Neural cell (in vitro differentiated cells): ENCODE data around the gene CLPX. TPM values are rescaled to one million over a fixed set of nuclear protein-coding genes. Genes with fewer than 3 reads are reported as not detected.
"Not testable (repeated sequence)": the region's sequence is repeated elsewhere in the genome, so short reads cannot be mapped to it uniquely, and the experiment has no call there.

Experiments
- H2AFZ ChIP-seq: fragments of 200-600, 300-800 bp; sonication (generic), shearing (Covaris generic); 2 replicates; pipeline ENCODE4 v1.6.0; 2014; ENCODE audit warnings: low read depth, mild to moderate bottlenecking, antibody characterized with exemption, low read length, moderate library complexity
- H3F3A ChIP-seq: fragments of 200-600 bp; shearing (Covaris generic); 2 replicates; pipeline ENCODE4 v1.6.1; 2016; ENCODE audit warnings: mild to moderate bottlenecking, moderate library complexity, mixed read lengths, antibody characterized with exemption, low read length; ENCODE audit not compliant: insufficient read depth, poor library complexity, severe bottlenecking
- H3K27ac ChIP-seq: fragments of 200-600, 300-800 bp; sonication (generic), shearing (Covaris generic); 2 replicates; pipeline ENCODE4 v1.5.1; 2014; ENCODE audit warnings: mild to moderate bottlenecking, low read length, moderate library complexity
- H3K27me3 ChIP-seq: fragments of 300-800, 200-600 bp; sonication (generic), shearing (Covaris generic); 2 replicates; pipeline ENCODE4 v1.6.0; 2014; ENCODE audit warnings: mild to moderate bottlenecking, low read depth, low read length, moderate library complexity; ENCODE audit not compliant: insufficient read depth
- H3K36me3 ChIP-seq: fragments of 300-800, 200-600 bp; sonication (generic), shearing (Covaris generic); 2 replicates; pipeline ENCODE4 v1.5.1; 2014; ENCODE audit warnings: mild to moderate bottlenecking, antibody characterized with exemption, low read length, moderate library complexity; ENCODE audit not compliant: insufficient read depth
- H3K4me2 ChIP-seq: fragments of 300-800, 200-600 bp; sonication (generic), shearing (Covaris generic); 2 replicates; pipeline ENCODE4 v1.6.0; 2014; ENCODE audit warnings: mild to moderate bottlenecking, low read length
- H3K4me3 ChIP-seq: fragments of 300-800, 200-600 bp; sonication (generic), shearing (Covaris generic); 2 replicates; pipeline ENCODE4 v1.5.1; 2014; ENCODE audit warnings: mild to moderate bottlenecking, low read length, moderate library complexity
- H3K79me2 ChIP-seq: fragments of 200-600 bp; shearing (Covaris generic); replicated peaks from 2 replicates; pipeline ENCODE4 v1.6.0; 2014; ENCODE audit warnings: mild to moderate bottlenecking, low read length, moderate library complexity; ENCODE audit not compliant: insufficient read depth
- H3K9ac ChIP-seq: fragments of 300-800, 200-600 bp; sonication (generic), shearing (Covaris generic); 2 replicates; pipeline ENCODE4 v1.6.1; 2016; ENCODE audit warnings: mild to moderate bottlenecking, low read length, mixed read lengths
- H3K9me2 ChIP-seq: fragments of 200-600 bp; shearing (Covaris generic); 2 replicates; pipeline ENCODE4 v1.6.1; 2016; ENCODE audit warnings: mild to moderate bottlenecking, low read length, mixed read lengths; ENCODE audit not compliant: insufficient read depth
- H3K9me3 ChIP-seq: fragments of 200-600, 300-800 bp; sonication (generic), shearing (Covaris generic); 2 replicates; pipeline ENCODE4 v1.6.1; 2016; ENCODE audit warnings: mild to moderate bottlenecking, mixed run types, low read length, moderate library complexity, mixed read lengths
- H4K20me1 ChIP-seq: fragments of 200-600 bp; shearing (Covaris generic); 2 replicates; pipeline ENCODE4 v1.6.1; 2016; ENCODE audit warnings: mild to moderate bottlenecking, mixed run types; ENCODE audit not compliant: insufficient read depth
- EP300 ChIP-seq: fragments of 450-650 bp; conservative IDR thresholded peaks from 2 replicates; pipeline ENCODE4 v1.6.1; 2014; ENCODE audit warnings: antibody characterized with exemption, mild to moderate bottlenecking, moderate library complexity; ENCODE audit not compliant: poor library complexity, severe bottlenecking
- EZH2 ChIP-seq: fragments of 200-600, 300-800 bp; shearing (Covaris generic), sonication (generic); IDR thresholded peaks from 2 replicates; pipeline ENCODE4 v1.6.1; 2014; ENCODE audit warnings: antibody characterized with exemption, low read length, borderline replicate concordance, mild to moderate bottlenecking; ENCODE audit not compliant: insufficient read depth, poor library complexity, severe bottlenecking
- MXI1 ChIP-seq: fragments of 450-650 bp; conservative IDR thresholded peaks from 2 replicates; pipeline ENCODE4 v1.6.1; 2014; ENCODE audit warnings: antibody characterized with exemption, mild to moderate bottlenecking; ENCODE audit not compliant: poor library complexity, severe bottlenecking
- POLR2AphosphoS5 ChIP-seq: IDR thresholded peaks from 2 replicates; pipeline ENCODE4 v1.6.1; 2012
- RAD21 ChIP-seq: fragments of 450-650 bp; conservative IDR thresholded peaks from 2 replicates; pipeline ENCODE4 v1.6.1; 2014; ENCODE audit warnings: antibody characterized with exemption, mild to moderate bottlenecking, moderate library complexity
- SMC3 ChIP-seq: fragments of 450-650 bp; conservative IDR thresholded peaks from 2 replicates; pipeline ENCODE4 v1.6.1; 2014; ENCODE audit warnings: antibody characterized with exemption, mild to moderate bottlenecking, moderate library complexity; ENCODE audit not compliant: poor library complexity
- TAF1 ChIP-seq: IDR thresholded peaks from 2 replicates; pipeline ENCODE4 v1.6.1; 2012; ENCODE audit warnings: low read depth
- polyA plus RNA-seq: library from polyadenylated mRNA; depleted of rRNA; stranded (reverse); fragments of >200 nt; gene quantifications from 2 replicates; pipeline ENCODE4 v1.2.3, GENCODE V29; 2014
- TF ChIP-seq, protein P1 (sequence below): IDR thresholded peaks from 2 replicates; pipeline ENCODE4 v1.6.1; 2012; ENCODE audit warnings: borderline replicate concordance
- TF ChIP-seq, protein P2 (sequence below): fragments of 450-650 bp; IDR thresholded peaks from 2 replicates; pipeline ENCODE4 v1.5.1; 2014; ENCODE audit warnings: antibody characterized with exemption, mild to moderate bottlenecking, moderate library complexity; ENCODE audit not compliant: poor library complexity, severe bottlenecking

CLPX gene
- polyA plus RNA-seq, 1 donor from 2014 or later: 44.9 TPM

DNA sequence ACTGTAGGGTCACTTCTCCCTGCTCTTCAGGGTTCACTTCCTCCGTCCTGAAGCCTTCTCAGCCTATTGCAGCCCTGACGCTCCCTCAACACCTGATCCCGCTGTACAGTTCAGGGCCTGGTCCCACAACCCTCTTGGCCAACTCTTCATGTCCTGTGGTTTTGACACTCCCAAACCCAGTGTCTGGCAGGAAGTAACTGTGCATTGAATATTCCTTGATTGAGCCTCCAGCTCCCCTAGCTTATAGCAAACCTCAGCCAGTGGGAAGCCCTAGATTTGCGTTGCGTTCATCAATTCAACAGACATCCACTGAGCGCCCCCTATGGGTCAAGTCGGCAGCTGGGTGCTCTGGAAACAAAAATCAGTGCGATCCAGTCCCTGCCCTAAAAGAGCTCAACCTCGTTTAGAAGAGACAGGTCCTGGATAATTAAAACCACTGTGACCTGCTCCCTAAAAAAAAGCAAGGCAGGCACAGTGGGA, 83.7 kb downstream of the CLPX start:
- Histone ChIP-seq H3F3A (no peaks in the 10 kb centered on the region), H3K9me3 (no peaks in the 10 kb centered on the region), H2AFZ (no peak overlapping the region), H3K4me2 (no peak overlapping the region), H3K27me3 (peaks cover 14% of the 10 kb centered on the region), H3K4me3 (no peak overlapping the region), H3K79me2 (no peaks in the 10 kb centered on the region), H3K36me3 (no peaks in the 10 kb centered on the region), H3K9ac (no peak overlapping the region), H4K20me1 (no peaks in the 10 kb centered on the region), H3K9me2 (no peaks in the 10 kb centered on the region), H3K27ac (no peak overlapping the region)
- TF ChIP-seq EZH2 (no peak), MXI1 (no peak), POLR2AphosphoS5 (no peak), RAD21 (peak; percentile 83), EP300 (no peak), TAF1 (no peak), SMC3 (peak; percentile 83)
- TF ChIP-seq, protein P1, sequence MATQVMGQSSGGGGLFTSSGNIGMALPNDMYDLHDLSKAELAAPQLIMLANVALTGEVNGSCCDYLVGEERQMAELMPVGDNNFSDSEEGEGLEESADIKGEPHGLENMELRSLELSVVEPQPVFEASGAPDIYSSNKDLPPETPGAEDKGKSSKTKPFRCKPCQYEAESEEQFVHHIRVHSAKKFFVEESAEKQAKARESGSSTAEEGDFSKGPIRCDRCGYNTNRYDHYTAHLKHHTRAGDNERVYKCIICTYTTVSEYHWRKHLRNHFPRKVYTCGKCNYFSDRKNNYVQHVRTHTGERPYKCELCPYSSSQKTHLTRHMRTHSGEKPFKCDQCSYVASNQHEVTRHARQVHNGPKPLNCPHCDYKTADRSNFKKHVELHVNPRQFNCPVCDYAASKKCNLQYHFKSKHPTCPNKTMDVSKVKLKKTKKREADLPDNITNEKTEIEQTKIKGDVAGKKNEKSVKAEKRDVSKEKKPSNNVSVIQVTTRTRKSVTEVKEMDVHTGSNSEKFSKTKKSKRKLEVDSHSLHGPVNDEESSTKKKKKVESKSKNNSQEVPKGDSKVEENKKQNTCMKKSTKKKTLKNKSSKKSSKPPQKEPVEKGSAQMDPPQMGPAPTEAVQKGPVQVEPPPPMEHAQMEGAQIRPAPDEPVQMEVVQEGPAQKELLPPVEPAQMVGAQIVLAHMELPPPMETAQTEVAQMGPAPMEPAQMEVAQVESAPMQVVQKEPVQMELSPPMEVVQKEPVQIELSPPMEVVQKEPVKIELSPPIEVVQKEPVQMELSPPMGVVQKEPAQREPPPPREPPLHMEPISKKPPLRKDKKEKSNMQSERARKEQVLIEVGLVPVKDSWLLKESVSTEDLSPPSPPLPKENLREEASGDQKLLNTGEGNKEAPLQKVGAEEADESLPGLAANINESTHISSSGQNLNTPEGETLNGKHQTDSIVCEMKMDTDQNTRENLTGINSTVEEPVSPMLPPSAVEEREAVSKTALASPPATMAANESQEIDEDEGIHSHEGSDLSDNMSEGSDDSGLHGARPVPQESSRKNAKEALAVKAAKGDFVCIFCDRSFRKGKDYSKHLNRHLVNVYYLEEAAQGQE: no peak
- TF ChIP-seq, protein P2, sequence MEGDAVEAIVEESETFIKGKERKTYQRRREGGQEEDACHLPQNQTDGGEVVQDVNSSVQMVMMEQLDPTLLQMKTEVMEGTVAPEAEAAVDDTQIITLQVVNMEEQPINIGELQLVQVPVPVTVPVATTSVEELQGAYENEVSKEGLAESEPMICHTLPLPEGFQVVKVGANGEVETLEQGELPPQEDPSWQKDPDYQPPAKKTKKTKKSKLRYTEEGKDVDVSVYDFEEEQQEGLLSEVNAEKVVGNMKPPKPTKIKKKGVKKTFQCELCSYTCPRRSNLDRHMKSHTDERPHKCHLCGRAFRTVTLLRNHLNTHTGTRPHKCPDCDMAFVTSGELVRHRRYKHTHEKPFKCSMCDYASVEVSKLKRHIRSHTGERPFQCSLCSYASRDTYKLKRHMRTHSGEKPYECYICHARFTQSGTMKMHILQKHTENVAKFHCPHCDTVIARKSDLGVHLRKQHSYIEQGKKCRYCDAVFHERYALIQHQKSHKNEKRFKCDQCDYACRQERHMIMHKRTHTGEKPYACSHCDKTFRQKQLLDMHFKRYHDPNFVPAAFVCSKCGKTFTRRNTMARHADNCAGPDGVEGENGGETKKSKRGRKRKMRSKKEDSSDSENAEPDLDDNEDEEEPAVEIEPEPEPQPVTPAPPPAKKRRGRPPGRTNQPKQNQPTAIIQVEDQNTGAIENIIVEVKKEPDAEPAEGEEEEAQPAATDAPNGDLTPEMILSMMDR: peak; percentile 90

DNA sequence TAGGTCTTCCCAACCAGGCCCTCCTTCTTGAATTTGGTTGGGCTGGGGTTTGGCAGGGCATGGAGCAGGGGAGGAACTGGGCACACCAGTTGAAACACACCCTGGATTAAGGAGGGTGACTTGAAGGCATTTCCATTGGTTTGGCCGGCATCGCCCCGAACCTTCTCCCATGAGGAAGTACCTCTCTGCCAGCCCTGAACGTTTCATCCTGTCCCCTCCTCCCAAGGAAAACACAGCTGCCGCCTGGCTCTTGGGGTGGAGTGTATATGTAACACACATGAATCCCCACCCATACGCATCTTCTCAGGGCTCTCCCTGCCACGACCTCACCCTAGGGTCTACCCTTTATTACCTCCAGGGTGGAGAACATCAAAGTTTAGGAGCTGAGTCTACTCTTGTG, 84.7 kb downstream of the CLPX start:
- no peak overlapping the region for H3K4me3 ChIP-seq
- peaks cover 14% of the 10 kb centered on the region for H3K27me3 ChIP-seq
- no peak overlapping the region for H3K27ac ChIP-seq
- no peaks in the 10 kb centered on the region for H3K9me2 ChIP-seq
- no peak overlapping the region for H3K9ac ChIP-seq
- no peaks in the 10 kb centered on the region for H4K20me1 ChIP-seq
- no peak overlapping the region for H3K4me2 ChIP-seq
- TF ChIP-seq SMC3 (no peak), EP300 (no peak), MXI1 (no peak), RAD21 (no peak)
- TF ChIP-seq, protein P2: no peak
- H3F3A ChIP-seq: no peaks in the 10 kb centered on the region
- no peaks in the 10 kb centered on the region for H3K79me2 ChIP-seq
- no peaks in the 10 kb centered on the region for H3K9me3 ChIP-seq
- no peak overlapping the region for H2AFZ ChIP-seq
- no peaks in the 10 kb centered on the region for H3K36me3 ChIP-seq

DNA sequence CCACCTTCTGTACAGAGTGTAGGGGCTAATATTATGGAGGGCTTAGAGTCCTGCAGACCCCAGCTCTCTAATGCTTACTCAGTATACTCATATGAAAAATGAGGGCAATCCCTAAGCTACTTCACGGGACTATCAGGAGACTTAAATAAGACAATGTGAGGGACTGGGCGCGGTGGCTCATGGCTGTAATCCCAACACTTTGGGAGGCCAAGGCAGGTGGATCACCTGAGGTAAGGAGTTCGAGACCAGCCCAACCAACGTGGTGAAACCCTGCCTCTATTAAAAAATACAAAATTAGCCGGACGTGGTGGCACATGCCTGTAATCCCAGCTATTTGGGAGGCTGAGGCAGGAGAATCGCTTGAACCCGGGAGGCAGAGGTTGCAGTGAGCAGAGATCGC, 85.3 kb downstream of the CLPX start:
- not testable (repeated sequence) for H4K20me1 ChIP-seq, H3K79me2 ChIP-seq, H2AFZ ChIP-seq, H3F3A ChIP-seq, H3K4me3 ChIP-seq, H3K9me2 ChIP-seq, H3K9ac ChIP-seq, H3K4me2 ChIP-seq, H3K9me3 ChIP-seq, H3K36me3 ChIP-seq, H3K27ac ChIP-seq
- peaks cover 14% of the 10 kb centered on the region for H3K27me3 ChIP-seq
